OCI-LY1 (cell line): ENCODE data around the gene ERCC4.

Experiments used
- H2AFZ ChIP-seq: fragments of 200-600 bp; sonication (generic), shearing (Covaris generic); 2 replicates; pipeline ENCODE4 v1.6.0; 2014; ENCODE audit warnings: antibody characterized with exemption, mild to moderate bottlenecking, low read length
- H3F3A ChIP-seq: fragments of 200-600 bp; sonication (generic), shearing (Covaris generic); 2 replicates; pipeline ENCODE4 v1.6.0; 2014; ENCODE audit warnings: mild to moderate bottlenecking, antibody characterized with exemption, low read length, moderate library complexity; ENCODE audit not compliant: insufficient read depth
- H3K27ac ChIP-seq: fragments of 200-600 bp; sonication (generic); 2 replicates; pipeline ENCODE4 v1.5.1; 2014; ENCODE audit warnings: low read length, mixed run types, mild to moderate bottlenecking, low read depth; ENCODE audit not compliant: poor library complexity, severe bottlenecking
- H3K27me3 ChIP-seq: fragments of 200-600 bp; sonication (generic); 2 replicates; pipeline ENCODE4 v1.6.0; 2014; ENCODE audit warnings: antibody characterized with exemption, mild to moderate bottlenecking, low read length, moderate library complexity; ENCODE audit not compliant: insufficient read depth
- H3K36me3 ChIP-seq: fragments of 200-600 bp; sonication (generic); 2 replicates; pipeline ENCODE4 v1.6.1; 2014; ENCODE audit warnings: mild to moderate bottlenecking, antibody characterized with exemption, low read length, moderate library complexity, mixed read lengths; ENCODE audit not compliant: insufficient read depth
- H3K4me1 ChIP-seq: fragments of 200-600 bp; sonication (generic); 2 replicates; pipeline ENCODE4 v1.5.1; 2014; ENCODE audit warnings: mild to moderate bottlenecking, low read length, moderate library complexity; ENCODE audit not compliant: insufficient read depth, severe bottlenecking
- H3K4me2 ChIP-seq: fragments of 200-600 bp; sonication (generic), shearing (Covaris generic); 2 replicates; pipeline ENCODE4 v1.6.1; 2014; ENCODE audit warnings: low read length
- H3K4me3 ChIP-seq: fragments of 200-600 bp; sonication (generic); 2 replicates; pipeline ENCODE4 v1.5.1; 2014; ENCODE audit warnings: low read length, low read depth, mild to moderate bottlenecking, mixed read lengths; ENCODE audit not compliant: poor library complexity, severe bottlenecking
- H3K79me2 ChIP-seq: fragments of 200-600 bp; shearing (Covaris generic); 2 replicates; pipeline ENCODE4 v1.6.1; 2016; ENCODE audit warnings: mixed run types, low read length, mixed read lengths; ENCODE audit not compliant: insufficient read depth
- H3K9ac ChIP-seq: fragments of 200-600 bp; sonication (generic), shearing (Covaris generic); 2 replicates; pipeline ENCODE4 v1.6.1; 2014; ENCODE audit warnings: mild to moderate bottlenecking, low read length, mixed read lengths
- H3K9me2 ChIP-seq: fragments of 200-600 bp; sonication (generic), shearing (Covaris generic); 2 replicates; pipeline ENCODE4 v1.6.1; 2014; ENCODE audit warnings: low read depth, mild to moderate bottlenecking, low read length, mixed read lengths
- H3K9me3 ChIP-seq: fragments of 200-600 bp; shearing (Covaris generic); 2 replicates; pipeline ENCODE4 v1.6.1; 2014; ENCODE audit warnings: low read length, mixed read lengths
- H4K20me1 ChIP-seq: fragments of 200-600 bp; sonication (generic), shearing (Covaris generic); 2 replicates; pipeline ENCODE4 v1.6.0; 2016; ENCODE audit warnings: mild to moderate bottlenecking, low read length; ENCODE audit not compliant: insufficient read depth
- EZH2 ChIP-seq: fragments of 200-600 bp; sonication (generic), shearing (Covaris generic); IDR thresholded peaks from 2 replicates; pipeline ENCODE4 v1.8.0; 2017; ENCODE audit warnings: borderline replicate concordance, mixed run types, mild to moderate bottlenecking, antibody characterized with exemption, low read length, moderate library complexity, mixed read lengths
- TF ChIP-seq, protein P1 (sequence below): fragments of 200-600 bp; sonication (generic), shearing (Covaris generic); IDR thresholded peaks from 2 replicates; pipeline ENCODE4 v1.5.1; 2017; ENCODE audit warnings: mild to moderate bottlenecking, antibody characterized with exemption, low read length, moderate library complexity, mixed read lengths

ERCC4 gene

DNA sequence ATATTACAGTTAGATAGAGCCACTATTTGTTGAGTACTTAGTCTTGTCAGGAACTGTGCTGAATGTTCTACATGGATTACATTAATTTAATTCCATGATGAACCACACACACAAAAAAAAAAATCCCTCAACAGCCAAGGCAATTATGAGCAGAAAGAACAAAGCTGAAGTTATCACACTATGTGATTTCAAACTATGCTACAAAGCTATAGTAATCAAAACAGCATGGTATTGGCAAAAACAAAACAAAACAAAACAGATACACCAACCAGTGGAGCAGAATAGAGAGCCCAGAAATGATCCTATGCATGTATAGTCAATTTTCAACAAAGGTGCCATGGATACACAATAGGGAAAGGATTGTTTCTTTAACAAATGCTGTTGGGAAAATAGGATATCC, 8.1 kb upstream of the ERCC4 start:
- Histone ChIP-seq H3K36me3 (no peaks in the 10 kb centered on the region; the same call in 1 of the 2 replicates), H3K27me3 (peaks cover 7% of the 10 kb centered on the region; the same call in 1 of the 2 replicates), H3K4me1 (peaks cover under 1% of the 10 kb centered on the region), H3K27ac (no peak overlapping the region), H3K9me3 (peaks cover 6% of the 10 kb centered on the region), H3K79me2 (no peaks in the 10 kb centered on the region), H3K4me2 (no peak overlapping the region), H3K9ac (no peak overlapping the region), H3F3A (no peaks in the 10 kb centered on the region), H3K4me3 (no peak overlapping the region), H3K9me2 (no peaks in the 10 kb centered on the region), H4K20me1 (no peaks in the 10 kb centered on the region), H2AFZ (no peak overlapping the region)
- TF ChIP-seq, protein P1, sequence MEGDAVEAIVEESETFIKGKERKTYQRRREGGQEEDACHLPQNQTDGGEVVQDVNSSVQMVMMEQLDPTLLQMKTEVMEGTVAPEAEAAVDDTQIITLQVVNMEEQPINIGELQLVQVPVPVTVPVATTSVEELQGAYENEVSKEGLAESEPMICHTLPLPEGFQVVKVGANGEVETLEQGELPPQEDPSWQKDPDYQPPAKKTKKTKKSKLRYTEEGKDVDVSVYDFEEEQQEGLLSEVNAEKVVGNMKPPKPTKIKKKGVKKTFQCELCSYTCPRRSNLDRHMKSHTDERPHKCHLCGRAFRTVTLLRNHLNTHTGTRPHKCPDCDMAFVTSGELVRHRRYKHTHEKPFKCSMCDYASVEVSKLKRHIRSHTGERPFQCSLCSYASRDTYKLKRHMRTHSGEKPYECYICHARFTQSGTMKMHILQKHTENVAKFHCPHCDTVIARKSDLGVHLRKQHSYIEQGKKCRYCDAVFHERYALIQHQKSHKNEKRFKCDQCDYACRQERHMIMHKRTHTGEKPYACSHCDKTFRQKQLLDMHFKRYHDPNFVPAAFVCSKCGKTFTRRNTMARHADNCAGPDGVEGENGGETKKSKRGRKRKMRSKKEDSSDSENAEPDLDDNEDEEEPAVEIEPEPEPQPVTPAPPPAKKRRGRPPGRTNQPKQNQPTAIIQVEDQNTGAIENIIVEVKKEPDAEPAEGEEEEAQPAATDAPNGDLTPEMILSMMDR = no peak
- no peak for TF ChIP-seq EZH2

DNA sequence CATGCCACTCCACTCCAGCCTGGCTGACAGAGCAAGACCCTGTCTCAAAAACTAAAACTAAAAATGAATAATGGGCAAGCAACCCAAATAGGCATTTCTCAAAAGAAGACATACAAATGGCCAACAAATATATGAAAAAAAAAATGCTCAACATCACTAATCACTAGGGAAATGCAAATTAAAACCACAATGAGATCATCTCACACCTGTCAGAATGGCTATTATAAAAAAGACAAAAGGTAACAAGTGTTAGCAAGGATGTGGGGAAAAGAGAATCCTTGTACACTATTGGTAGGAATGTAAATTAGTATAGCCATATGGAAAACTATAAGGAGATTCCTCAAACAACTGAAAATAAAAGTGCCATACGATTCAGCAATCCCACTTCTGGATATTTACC, 7.1 kb upstream of the ERCC4 start:
- H3K4me3 ChIP-seq = no peak overlapping the region
- no peak overlapping the region for H3K27ac ChIP-seq
- H3F3A ChIP-seq = no peaks in the 10 kb centered on the region
- no peaks in the 10 kb centered on the region for H4K20me1 ChIP-seq
- no peak overlapping the region for H2AFZ ChIP-seq
- H3K9me3 ChIP-seq = peaks cover 6% of the 10 kb centered on the region
- H3K4me1 ChIP-seq = no peaks in the 10 kb centered on the region
- H3K79me2 ChIP-seq = no peaks in the 10 kb centered on the region
- H3K9me2 ChIP-seq = no peaks in the 10 kb centered on the region
- TF ChIP-seq, protein P1 = no peak
- no peak for TF ChIP-seq EZH2
- no peak overlapping the region for H3K9ac ChIP-seq
- H3K36me3 ChIP-seq = no peaks in the 10 kb centered on the region; the same call in 1 of the 2 replicates
- H3K27me3 ChIP-seq = peaks cover 7% of the 10 kb centered on the region; the same call in 1 of the 2 replicates
- no peak overlapping the region for H3K4me2 ChIP-seq

DNA sequence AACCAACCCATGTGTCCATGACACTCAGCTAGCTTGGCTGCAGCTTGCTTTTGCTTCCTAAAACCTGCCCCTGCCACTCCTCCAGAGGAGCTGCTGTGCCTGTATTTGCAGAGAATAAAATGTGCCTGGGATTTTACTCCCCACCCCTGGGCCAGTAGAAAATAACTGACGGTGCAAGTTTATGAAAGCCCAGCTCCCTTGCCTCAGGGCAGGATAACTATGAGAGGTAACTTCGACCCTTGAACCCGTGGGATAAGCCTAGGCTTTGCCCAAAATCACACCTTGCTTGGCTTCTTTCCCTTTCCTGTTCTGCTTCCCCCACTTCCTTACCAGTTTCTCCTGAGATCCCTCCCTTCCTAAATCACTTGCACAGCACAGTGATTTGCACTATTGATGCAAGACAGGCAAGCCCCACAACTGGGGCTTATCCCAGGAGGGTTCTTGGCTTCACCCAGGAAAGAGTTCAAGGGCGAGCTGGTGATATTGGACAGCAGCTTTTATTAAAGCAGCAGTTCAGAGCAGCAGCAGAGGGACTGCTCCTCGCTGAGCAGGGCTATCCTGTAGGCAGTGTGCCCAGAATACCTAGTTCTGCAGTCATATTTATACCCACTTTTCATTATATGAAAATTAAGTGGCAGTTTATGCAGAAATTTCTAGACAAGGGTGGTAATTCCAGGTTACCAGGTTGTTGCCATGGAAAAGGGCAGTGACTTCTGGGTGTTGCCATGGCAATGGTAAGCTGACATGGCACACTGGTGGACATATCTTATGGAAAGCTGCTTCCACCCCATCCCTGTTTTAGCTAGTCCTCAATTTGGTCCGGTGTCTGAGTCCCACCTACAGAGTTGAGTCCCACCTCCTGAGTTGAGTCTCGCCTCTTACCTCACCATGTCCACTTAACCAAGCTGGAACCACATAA, 6.3 kb upstream of the ERCC4 start:
- Histone ChIP-seq H3F3A (no peaks in the 10 kb centered on the region), H3K9ac (no peak overlapping the region), H3K4me2 (no peak overlapping the region), H3K9me2 (no peaks in the 10 kb centered on the region), H3K9me3 (peaks cover 6% of the 10 kb centered on the region), H3K27me3 (no peaks in the 10 kb centered on the region), H3K79me2 (no peaks in the 10 kb centered on the region), H3K4me1 (no peaks in the 10 kb centered on the region), H4K20me1 (no peaks in the 10 kb centered on the region), H3K27ac (no peak overlapping the region), H3K36me3 (no peaks in the 10 kb centered on the region; the same call in 1 of the 2 replicates), H3K4me3 (no peak overlapping the region), H2AFZ (no peak overlapping the region)
- TF ChIP-seq, protein P1 = no peak
- no peak for TF ChIP-seq EZH2
